ENCODE data around the gene KRT32.

GRCh38 chr17:41417576-41418015 is 49.6 kb downstream of the KRT32 start:
- TF ChIP-seq, protein P1, sequence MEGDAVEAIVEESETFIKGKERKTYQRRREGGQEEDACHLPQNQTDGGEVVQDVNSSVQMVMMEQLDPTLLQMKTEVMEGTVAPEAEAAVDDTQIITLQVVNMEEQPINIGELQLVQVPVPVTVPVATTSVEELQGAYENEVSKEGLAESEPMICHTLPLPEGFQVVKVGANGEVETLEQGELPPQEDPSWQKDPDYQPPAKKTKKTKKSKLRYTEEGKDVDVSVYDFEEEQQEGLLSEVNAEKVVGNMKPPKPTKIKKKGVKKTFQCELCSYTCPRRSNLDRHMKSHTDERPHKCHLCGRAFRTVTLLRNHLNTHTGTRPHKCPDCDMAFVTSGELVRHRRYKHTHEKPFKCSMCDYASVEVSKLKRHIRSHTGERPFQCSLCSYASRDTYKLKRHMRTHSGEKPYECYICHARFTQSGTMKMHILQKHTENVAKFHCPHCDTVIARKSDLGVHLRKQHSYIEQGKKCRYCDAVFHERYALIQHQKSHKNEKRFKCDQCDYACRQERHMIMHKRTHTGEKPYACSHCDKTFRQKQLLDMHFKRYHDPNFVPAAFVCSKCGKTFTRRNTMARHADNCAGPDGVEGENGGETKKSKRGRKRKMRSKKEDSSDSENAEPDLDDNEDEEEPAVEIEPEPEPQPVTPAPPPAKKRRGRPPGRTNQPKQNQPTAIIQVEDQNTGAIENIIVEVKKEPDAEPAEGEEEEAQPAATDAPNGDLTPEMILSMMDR (IDR thresholded peaks at IDR 0.05) = peak in 1 of 3 experiments; percentile 23
- TF ChIP-seq POLR2A (IDR thresholded peaks at IDR 0.05) = no peak
